Stimulated activated memory B cell treated with anti-CD40 and anti-IgM and Interleukin-4, amounts not matched to agents 10 μg/mL and 1 μg/mL and 100 μg/mL, for 72 hours (primary cell): ENCODE results near the gene PIBF1.
"Not testable (repeated sequence)": the region's sequence is repeated elsewhere in the genome, so short reads cannot be mapped to it uniquely, and the experiment has no call there.

ENCODE experiments used
- ATAC-seq: fragments of 150-1000 bp; cut with Tn5 transposase; 2 replicates; pipeline ENCODE4 v1.10.0; 2021
- H3K27ac Mint-ChIP-seq: one replicate; pipeline ENCODE4 v1.8.0; 2022; ENCODE audit warnings: mild to moderate bottlenecking, mixed read lengths
- H3K27me3 Mint-ChIP-seq: one replicate; pipeline ENCODE4 v1.8.0; 2022; ENCODE audit warnings: mixed read lengths
- H3K36me3 Mint-ChIP-seq: one replicate; pipeline ENCODE4 v1.8.0; 2022; ENCODE audit warnings: mixed read lengths
- H3K4me1 Mint-ChIP-seq: one replicate; pipeline ENCODE4 v1.8.0; 2022; ENCODE audit warnings: mixed read lengths
- H3K4me3 Mint-ChIP-seq: one replicate; pipeline ENCODE4 v1.8.0; 2022; ENCODE audit warnings: mild to moderate bottlenecking, moderate library complexity, mixed read lengths
- H3K9me3 Mint-ChIP-seq: one replicate; pipeline ENCODE4 v1.8.0; 2022; ENCODE audit warnings: mixed read lengths

PIBF1 gene

GRCh38 chr13:72852207-72852606 is 70.3 kb downstream of the PIBF1 start:
- Mint-ChIP-seq H3K36me3 (peaks cover 42% of the 10 kb centered on the region), H3K27me3 (no peaks in the 10 kb centered on the region), H3K27ac (no peak overlapping the region), H3K4me3 (no peak overlapping the region), H3K4me1 (no peaks in the 10 kb centered on the region), H3K9me3 (no peaks in the 10 kb centered on the region)
- ATAC-seq, result no peak

GRCh38 chr13:72853000-72853399 is 71.1 kb downstream of the PIBF1 start:
- H3K27me3 Mint-ChIP-seq, result no peaks in the 10 kb centered on the region
- no peak for ATAC-seq
- no peak overlapping the region for H3K27ac Mint-ChIP-seq

GRCh38 chr13:72864142-72865011 is 82.4 kb downstream of the PIBF1 start:
- no peaks in the 10 kb centered on the region for H3K4me1 Mint-ChIP-seq
- H3K9me3 Mint-ChIP-seq, result no peaks in the 10 kb centered on the region
- no peak overlapping the region for H3K27ac Mint-ChIP-seq
- H3K4me3 Mint-ChIP-seq, result no peak overlapping the region
- no peak for ATAC-seq
- no peaks in the 10 kb centered on the region for H3K27me3 Mint-ChIP-seq
- H3K36me3 Mint-ChIP-seq, result peaks cover 39% of the 10 kb centered on the region

More at GRCh38 chr13:72853000-72853399, 71.1 kb downstream of the PIBF1 start:
- no peak overlapping the region for H3K4me3 Mint-ChIP-seq
- peaks cover 35% of the 10 kb centered on the region for H3K36me3 Mint-ChIP-seq
- no peaks in the 10 kb centered on the region for H3K9me3 Mint-ChIP-seq
- H3K4me1 Mint-ChIP-seq, result no peaks in the 10 kb centered on the region

- H3K4me1 Mint-ChIP-seq, result no peaks in the 10 kb centered on the region
- H3K27me3 Mint-ChIP-seq, result no peaks in the 10 kb centered on the region
- H3K9me3 Mint-ChIP-seq, result no peaks in the 10 kb centered on the region
- H3K27ac Mint-ChIP-seq, result no peak overlapping the region
- ATAC-seq, result no peak
- H3K36me3 Mint-ChIP-seq, result peaks cover 49% of the 10 kb centered on the region
- H3K4me3 Mint-ChIP-seq, result no peak overlapping the region
These were observed 86.3 kb downstream of the PIBF1 start for GRCh38 chr13:72868229-72868628.

GRCh38 chr13:72875233-72875632 is 93.3 kb downstream of the PIBF1 start:
- Mint-ChIP-seq H3K27me3 (no peaks in the 10 kb centered on the region), H3K36me3 (peaks cover 81% of the 10 kb centered on the region), H3K27ac (no peak overlapping the region), H3K4me1 (no peaks in the 10 kb centered on the region), H3K4me3 (no peak overlapping the region), H3K9me3 (peaks cover 4% of the 10 kb centered on the region)
- ATAC-seq, result no peak

- ATAC-seq, result no peak
- no peak overlapping the region for H3K27ac Mint-ChIP-seq
- H3K4me1 Mint-ChIP-seq, result no peaks in the 10 kb centered on the region
- no peaks in the 10 kb centered on the region for H3K9me3 Mint-ChIP-seq
- H3K36me3 Mint-ChIP-seq, result peaks cover 55% of the 10 kb centered on the region
- H3K4me3 Mint-ChIP-seq, result no peak overlapping the region
- no peaks in the 10 kb centered on the region for H3K27me3 Mint-ChIP-seq
These were observed 102.2 kb downstream of the PIBF1 start for GRCh38 chr13:72884101-72884500.

- Mint-ChIP-seq H3K27me3 (no peaks in the 10 kb centered on the region), H3K27ac (no peak overlapping the region), H3K4me1 (no peaks in the 10 kb centered on the region), H3K36me3 (peaks cover 38% of the 10 kb centered on the region), H3K4me3 (no peak overlapping the region), H3K9me3 (no peaks in the 10 kb centered on the region)
- no peak for ATAC-seq
These were observed 104.5 kb downstream of the PIBF1 start for GRCh38 chr13:72886272-72887067.

GRCh38 chr13:72889495-72889894 is 107.6 kb downstream of the PIBF1 start:
- peaks cover 24% of the 10 kb centered on the region for H3K36me3 Mint-ChIP-seq

GRCh38 chr13:72890546-72890945 is 108.6 kb downstream of the PIBF1 start:
- H3K36me3 Mint-ChIP-seq, result peaks cover 18% of the 10 kb centered on the region
- no peak for ATAC-seq
- H3K4me1 Mint-ChIP-seq, result no peaks in the 10 kb centered on the region
- no peaks in the 10 kb centered on the region for H3K27me3 Mint-ChIP-seq
- H3K4me3 Mint-ChIP-seq, result no peak overlapping the region
- no peak overlapping the region for H3K27ac Mint-ChIP-seq
- no peaks in the 10 kb centered on the region for H3K9me3 Mint-ChIP-seq

More at GRCh38 chr13:72889495-72889894, 107.6 kb downstream of the PIBF1 start:
- Mint-ChIP-seq H3K9me3 (no peaks in the 10 kb centered on the region), H3K4me3 (no peak overlapping the region), H3K4me1 (no peaks in the 10 kb centered on the region), H3K27me3 (no peaks in the 10 kb centered on the region), H3K27ac (no peak overlapping the region)
- ATAC-seq, result no peak

- peaks cover 27% of the 10 kb centered on the region for H3K36me3 Mint-ChIP-seq
- no peaks in the 10 kb centered on the region for H3K27me3 Mint-ChIP-seq
- H3K4me3 Mint-ChIP-seq, result no peak overlapping the region
- H3K9me3 Mint-ChIP-seq, result no peaks in the 10 kb centered on the region
- no peak overlapping the region for H3K27ac Mint-ChIP-seq
- ATAC-seq, result no peak
- H3K4me1 Mint-ChIP-seq, result no peaks in the 10 kb centered on the region
These were observed 109.5 kb downstream of the PIBF1 start for GRCh38 chr13:72891423-72891822.

- peaks cover 32% of the 10 kb centered on the region for H3K36me3 Mint-ChIP-seq
- H3K27me3 Mint-ChIP-seq, result no peaks in the 10 kb centered on the region
- no peak for ATAC-seq
- no peaks in the 10 kb centered on the region for H3K4me1 Mint-ChIP-seq
- H3K9me3 Mint-ChIP-seq, result peaks cover 5% of the 10 kb centered on the region
- H3K4me3 Mint-ChIP-seq, result no peak overlapping the region
- no peak overlapping the region for H3K27ac Mint-ChIP-seq
These were observed 114.9 kb downstream of the PIBF1 start for GRCh38 chr13:72896869-72897268.

GRCh38 chr13:72901546-72901945 is 119.6 kb downstream of the PIBF1 start:
- not testable (repeated sequence) for H3K9me3 Mint-ChIP-seq, H3K4me3 Mint-ChIP-seq, ATAC-seq, H3K27me3 Mint-ChIP-seq, H3K27ac Mint-ChIP-seq, H3K4me1 Mint-ChIP-seq
- H3K36me3 Mint-ChIP-seq, result peaks cover 24% of the 10 kb centered on the region

GRCh38 chr13:72908416-72908815 is 126.5 kb downstream of the PIBF1 start:
- no peaks in the 10 kb centered on the region for H3K4me1 Mint-ChIP-seq
- no peak overlapping the region for H3K27ac Mint-ChIP-seq
- no peaks in the 10 kb centered on the region for H3K9me3 Mint-ChIP-seq
- ATAC-seq, result no peak
- H3K4me3 Mint-ChIP-seq, result no peak overlapping the region
- peaks cover 53% of the 10 kb centered on the region for H3K36me3 Mint-ChIP-seq
- H3K27me3 Mint-ChIP-seq, result no peaks in the 10 kb centered on the region

- Mint-ChIP-seq H3K27ac (no peak overlapping the region), H3K4me1 (no peaks in the 10 kb centered on the region), H3K36me3 (peaks cover 56% of the 10 kb centered on the region), H3K27me3 (no peaks in the 10 kb centered on the region), H3K4me3 (no peak overlapping the region), H3K9me3 (no peaks in the 10 kb centered on the region)
- ATAC-seq, result no peak
These were observed 130.0 kb downstream of the PIBF1 start for GRCh38 chr13:72911981-72912380.

- H3K4me3 Mint-ChIP-seq, result no peak overlapping the region
- no peak overlapping the region for H3K27ac Mint-ChIP-seq
- no peaks in the 10 kb centered on the region for H3K9me3 Mint-ChIP-seq
- no peak for ATAC-seq
- H3K4me1 Mint-ChIP-seq, result no peaks in the 10 kb centered on the region
- H3K36me3 Mint-ChIP-seq, result peaks cover 50% of the 10 kb centered on the region
- no peaks in the 10 kb centered on the region for H3K27me3 Mint-ChIP-seq
These were observed 138.2 kb downstream of the PIBF1 start for GRCh38 chr13:72920097-72920496.

GRCh38 chr13:72931311-72931710 is 149.4 kb downstream of the PIBF1 start:
- no peaks in the 10 kb centered on the region for H3K9me3 Mint-ChIP-seq
- no peaks in the 10 kb centered on the region for H3K27me3 Mint-ChIP-seq
- H3K4me3 Mint-ChIP-seq, result no peak overlapping the region
- H3K27ac Mint-ChIP-seq, result no peak overlapping the region
- H3K4me1 Mint-ChIP-seq, result no peaks in the 10 kb centered on the region
- peaks cover 57% of the 10 kb centered on the region for H3K36me3 Mint-ChIP-seq
- ATAC-seq, result no peak
